ENCODE measurements around the gene SLC39A7. TPM values are rescaled to one million over a fixed set of nuclear protein-coding genes. Genes with fewer than 3 reads are reported as not detected.
A peak's percentile ranks its signal among the peaks of the same experiment; 100 is the strongest.

The SLC39A7 gene
- polyA plus RNA-seq (ENCODE audit: low read depth in 6 of 6): 10 to 100 TPM; 15.6 to 26.0 (median 17.6) TPM

- no peaks in the 10 kb centered on the region for H3K27me3 Mint-ChIP-seq
- peak; percentile 75 to 78 for ATAC-seq (ENCODE audit: low read depth in 2 of 2)
- H3K9me3 Mint-ChIP-seq: no peaks in the 10 kb centered on the region
- H3K27ac Mint-ChIP-seq: peak within 1 kb of the TSS; percentile 95 to 99 (median 98)
- DNase-seq: peak; percentile 96
- peaks cover 74 to 83% (median 80%) of the 10 kb centered on the region in 3 donors for H3K4me1 Mint-ChIP-seq
- peaks cover 13 to 31% of the 10 kb centered on the region in 2 donors for H3K36me3 Mint-ChIP-seq
- peak within 1 kb of the TSS; percentile 99 to 100 (median 99) for H3K4me3 Mint-ChIP-seq
Measured at GRCh38 chr6:33200219-33201146, at the start of gene SLC39A7, which contains the start of gene RXRB. Gene SLC39A7 (plus strand): TSS chr6:33200867. CDS start chr6:33201246, 379 bp downstream. Gene RXRB (minus strand): TSS chr6:33200665. CDS start chr6:33200476, 189 bp downstream.

- peaks cover 0 to 4% (median 2%) of the 10 kb centered on the region in 3 donors for H3K4me1 Mint-ChIP-seq
- peaks cover 0 to 15% (median 7%) of the 10 kb centered on the region in 7 donors for H3K9me3 Mint-ChIP-seq
- H3K27me3 Mint-ChIP-seq: peaks cover 0 to 5% (median 4%) of the 10 kb centered on the region in 3 donors
- no peak overlapping the region for H3K4me3 Mint-ChIP-seq
- DNase-seq (peak; percentile 19), ATAC-seq (ENCODE audit: low read depth in 2 of 2) (peak; percentile 71 to 82)
- H3K27ac Mint-ChIP-seq: no peak overlapping the region
- peaks cover 7 to 9% of the 10 kb centered on the region in 2 donors for H3K36me3 Mint-ChIP-seq
Measured at GRCh38 chr6:33151050-33151449, 49.6 kb upstream of the SLC39A7 start.

DNA sequence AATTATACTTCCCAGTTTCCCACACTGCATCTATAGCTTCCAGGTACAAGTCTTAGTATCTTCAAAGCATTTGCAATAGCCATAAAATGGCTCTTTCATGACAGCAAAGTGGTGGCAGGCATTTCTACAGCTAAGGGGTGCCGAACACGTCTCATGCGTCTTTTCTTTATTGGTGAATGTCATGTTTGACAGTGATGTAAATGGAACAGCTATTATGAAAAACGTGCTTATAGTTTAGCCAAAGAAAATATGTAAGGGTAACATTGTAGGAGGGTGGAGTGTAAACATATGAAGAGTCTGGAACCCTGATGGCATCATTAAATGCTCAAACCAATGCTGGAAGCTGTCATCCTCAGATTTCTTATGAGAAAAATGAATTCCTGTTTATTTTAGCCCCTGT is 46.3 kb upstream of the SLC39A7 start:
- no peaks in the 10 kb centered on the region for H3K4me1 Mint-ChIP-seq
- peaks cover 0 to 5% (median 4%) of the 10 kb centered on the region in 3 donors for H3K27me3 Mint-ChIP-seq
- no peak overlapping the region for H3K4me3 Mint-ChIP-seq
- H3K27ac Mint-ChIP-seq: no peak overlapping the region
- ATAC-seq (ENCODE audit: low read depth in 2 of 2): no peak
- DNase-seq: no peak
- peaks cover 7 to 9% of the 10 kb centered on the region in 2 donors for H3K36me3 Mint-ChIP-seq
- peaks cover 0 to 15% (median 7%) of the 10 kb centered on the region in 7 donors for H3K9me3 Mint-ChIP-seq

DNA sequence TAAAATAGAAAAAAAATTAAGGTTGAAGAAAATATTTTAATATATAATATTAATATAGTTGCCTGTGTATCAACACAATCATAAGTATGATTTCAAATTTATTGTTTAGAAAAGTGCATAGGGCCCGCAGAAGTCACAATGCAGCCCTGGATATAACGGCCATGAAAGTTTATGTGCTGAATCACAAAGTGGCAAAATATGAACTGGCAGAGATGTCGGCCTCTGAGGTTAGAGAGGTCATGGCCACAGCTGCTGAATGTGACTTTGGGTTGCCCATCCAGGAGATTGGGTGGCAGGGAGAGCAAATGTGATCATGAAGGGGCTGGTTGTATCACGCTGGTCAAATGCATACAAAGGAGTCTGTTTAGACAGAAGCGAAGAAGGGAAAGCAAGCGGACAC is 44.1 kb upstream of the SLC39A7 start:
- peaks cover 0 to 4% (median 0%) of the 10 kb centered on the region in 3 donors for H3K27me3 Mint-ChIP-seq
- peaks cover 6 to 8% (median 7%) of the 10 kb centered on the region in 3 donors for H3K4me1 Mint-ChIP-seq
- H3K9me3 Mint-ChIP-seq: peaks cover 0 to 12% (median 7%) of the 10 kb centered on the region in 7 donors
- H3K27ac Mint-ChIP-seq: no peak overlapping the region
- no peak overlapping the region for H3K4me3 Mint-ChIP-seq
- ATAC-seq (ENCODE audit: low read depth in 2 of 2) (no peak), DNase-seq (no peak)
- peaks cover 7 to 9% of the 10 kb centered on the region in 2 donors for H3K36me3 Mint-ChIP-seq

GRCh38 chr6:33156964-33157363 is 43.7 kb upstream of the SLC39A7 start:
- peaks cover 0 to 8% (median 5%) of the 10 kb centered on the region in 7 donors for H3K9me3 Mint-ChIP-seq

DNA sequence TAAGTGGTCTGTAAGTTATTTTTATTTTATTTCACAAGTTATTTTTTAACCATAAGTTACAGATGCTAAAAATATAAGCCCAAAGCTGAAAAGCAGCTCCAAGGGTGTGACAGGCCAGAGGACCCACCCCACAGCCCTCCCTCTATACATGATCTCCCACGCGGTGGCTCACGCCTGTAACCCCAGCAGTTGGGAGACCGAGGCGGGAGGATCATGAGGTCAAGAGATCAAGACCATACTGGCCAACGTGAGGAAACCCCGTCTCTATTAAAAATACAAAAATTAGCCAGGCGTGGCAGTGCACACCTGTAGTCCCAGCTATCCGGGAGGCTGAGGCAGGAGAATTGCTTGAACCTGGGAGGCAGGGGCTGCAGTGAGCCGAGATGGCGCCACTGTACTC is 40.6 kb upstream of the SLC39A7 start:
- H3K27me3 Mint-ChIP-seq: peaks cover 3 to 13% (median 13%) of the 10 kb centered on the region in 3 donors
- no peak overlapping the region for H3K4me3 Mint-ChIP-seq
- no peaks in the 10 kb centered on the region for H3K36me3 Mint-ChIP-seq
- DNase-seq: no peak
- no peak for ATAC-seq (ENCODE audit: low read depth in 2 of 2)
- peak overlapping the region in 1 of 6 donors; percentile 38 for H3K27ac Mint-ChIP-seq
- no peaks in the 10 kb centered on the region for H3K9me3 Mint-ChIP-seq
- H3K4me1 Mint-ChIP-seq: peaks cover 12 to 16% (median 14%) of the 10 kb centered on the region in 3 donors

More at GRCh38 chr6:33156964-33157363, 43.7 kb upstream of the SLC39A7 start:
- DNase-seq: no peak
- H3K27me3 Mint-ChIP-seq: peaks cover 0 to 4% (median 0%) of the 10 kb centered on the region in 3 donors
- peaks cover 10 to 12% (median 11%) of the 10 kb centered on the region in 3 donors for H3K4me1 Mint-ChIP-seq
- H3K36me3 Mint-ChIP-seq: peaks cover 3 to 7% of the 10 kb centered on the region in 2 donors
- no peak overlapping the region for H3K27ac Mint-ChIP-seq
- no peak overlapping the region for H3K4me3 Mint-ChIP-seq
- ATAC-seq (ENCODE audit: low read depth in 2 of 2): no peak

DNA sequence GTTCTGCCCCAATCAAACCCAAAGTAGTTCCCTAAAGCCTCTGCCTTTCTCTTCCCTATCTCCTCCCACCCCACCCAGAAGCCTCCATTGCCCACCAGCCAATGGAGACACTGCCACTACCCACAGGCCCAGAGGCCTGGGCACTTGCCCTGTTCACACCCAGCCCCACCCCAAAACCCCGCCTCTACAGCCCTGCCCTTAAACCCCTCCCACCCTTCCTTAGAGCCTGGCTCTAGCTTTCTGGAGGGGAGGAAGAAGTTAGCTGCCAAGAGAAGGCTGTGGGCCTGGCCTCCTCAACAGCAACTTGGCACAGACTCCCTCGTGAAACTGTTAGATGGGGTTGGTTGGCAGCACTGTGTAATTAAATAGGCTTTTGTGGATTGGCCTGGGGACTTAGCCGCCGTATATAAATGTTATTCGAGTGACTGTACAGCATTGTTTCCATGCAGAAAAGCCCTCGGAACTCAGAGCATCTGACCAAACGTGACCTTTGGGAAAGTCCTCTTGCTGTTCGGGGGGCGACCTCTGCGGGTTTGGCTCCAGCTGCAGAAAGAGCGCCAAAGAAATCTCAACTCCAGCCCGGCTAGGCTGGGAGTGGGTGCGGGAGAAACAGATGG is 39.8 kb upstream of the SLC39A7 start:
- Mint-ChIP-seq H3K4me3 (peak overlapping the region; percentile 71 to 93 (median 86)), H3K27me3 (peaks cover 3 to 20% (median 18%) of the 10 kb centered on the region in 3 donors), H3K27ac (peak overlapping the region in 3 of 6 donors; percentile 62 to 76 (median 72)), H3K4me1 (peaks cover 12 to 16% (median 14%) of the 10 kb centered on the region in 3 donors), H3K9me3 (no peaks in the 10 kb centered on the region), H3K36me3 (no peaks in the 10 kb centered on the region)
- DNase-seq (no peak), ATAC-seq (ENCODE audit: low read depth in 2 of 2) (no peak)

DNA sequence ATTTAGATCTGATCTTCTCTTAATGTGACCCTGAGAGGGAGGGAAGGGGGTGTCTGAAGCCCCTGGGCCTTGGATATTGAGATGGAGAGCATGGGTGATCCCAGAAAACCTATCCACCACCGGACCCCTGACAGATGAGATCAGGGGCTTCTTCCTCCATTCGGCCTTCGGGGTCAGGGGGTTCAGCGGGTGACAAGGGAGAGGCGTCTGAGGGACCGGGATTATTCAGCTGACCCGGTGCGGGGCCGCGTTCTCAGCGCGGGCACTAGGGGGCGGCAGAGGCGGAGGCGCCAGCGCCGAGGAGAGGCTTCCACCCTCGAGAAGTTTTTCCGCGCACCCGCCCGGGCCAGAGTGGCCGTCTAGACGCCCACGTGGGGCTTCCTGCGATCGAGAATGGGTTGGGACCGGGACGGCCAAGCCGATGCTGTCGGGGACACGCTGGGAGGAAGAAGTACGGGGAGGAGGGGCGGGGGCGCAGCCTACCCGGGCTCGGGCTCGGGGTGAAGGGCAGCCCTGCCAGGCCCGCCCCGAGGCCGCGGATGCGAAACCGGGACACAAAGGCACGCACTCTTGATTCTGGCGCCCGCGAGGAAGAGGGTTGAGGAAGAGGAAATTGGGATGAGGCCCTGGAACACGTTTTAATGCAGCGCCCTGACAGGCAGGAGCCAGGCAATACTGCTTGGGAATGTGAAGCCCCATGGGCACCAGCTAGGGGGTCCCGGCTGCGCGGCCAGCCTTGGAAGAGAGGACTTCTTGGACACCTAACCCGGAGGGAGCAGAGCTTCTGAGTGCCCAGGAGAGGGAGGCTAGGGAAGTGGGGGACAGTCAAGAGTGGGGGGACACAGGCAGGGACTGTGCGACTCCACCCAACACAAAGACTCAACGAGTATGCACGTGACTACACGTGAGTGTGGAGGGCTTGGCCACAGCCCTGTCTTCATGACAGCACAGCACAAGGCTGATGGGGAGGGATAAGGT is 39.0 kb upstream of the SLC39A7 start:
- ATAC-seq (ENCODE audit: low read depth in 2 of 2): peak; percentile 93 to 96
- H3K27me3 Mint-ChIP-seq: peaks cover 3 to 26% (median 26%) of the 10 kb centered on the region in 3 donors
- no peaks in the 10 kb centered on the region for H3K36me3 Mint-ChIP-seq

GRCh38 chr6:33163540-33163939 is 37.1 kb upstream of the SLC39A7 start:
- Mint-ChIP-seq H3K4me3 (no peak overlapping the region), H3K27me3 (peaks cover 3 to 30% (median 26%) of the 10 kb centered on the region in 3 donors), H3K4me1 (peaks cover 12 to 16% (median 14%) of the 10 kb centered on the region in 3 donors), H3K27ac (no peak overlapping the region), H3K9me3 (no peaks in the 10 kb centered on the region), H3K36me3 (no peaks in the 10 kb centered on the region)
- no peak for DNase-seq
- no peak for ATAC-seq (ENCODE audit: low read depth in 2 of 2)

More for the DNA sequence above, 39.0 kb upstream of the SLC39A7 start:
- Mint-ChIP-seq H3K4me3 (peak overlapping the region; percentile 81 to 95 (median 90)), H3K9me3 (no peaks in the 10 kb centered on the region), H3K4me1 (peaks cover 12 to 16% (median 14%) of the 10 kb centered on the region in 3 donors), H3K27ac (peak overlapping the region in 5 of 6 donors; percentile 72 to 91 (median 86))
- peak; percentile 79 for DNase-seq

DNA sequence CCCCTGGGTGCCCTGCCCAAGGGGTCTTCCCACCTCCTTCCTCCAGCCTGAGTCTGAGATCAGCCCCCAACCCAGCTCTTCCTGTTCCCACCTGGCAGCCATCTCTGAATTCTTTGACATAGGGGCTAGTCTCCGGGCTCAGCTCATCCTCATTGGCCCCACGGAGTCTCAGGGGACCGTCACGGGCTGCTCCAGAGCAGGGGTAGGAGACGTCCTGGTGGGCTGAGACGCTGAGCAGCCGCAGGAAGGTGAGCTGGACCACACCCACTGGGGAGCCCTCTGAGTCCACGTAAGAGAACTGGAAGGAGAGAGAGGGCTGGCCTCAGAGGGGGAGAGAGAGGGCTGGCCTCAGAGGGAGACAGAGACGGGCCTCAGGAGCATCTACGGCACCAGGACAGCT is 36.5 kb upstream of the SLC39A7 start:
- H3K9me3 Mint-ChIP-seq: no peaks in the 10 kb centered on the region
- no peak overlapping the region for H3K4me3 Mint-ChIP-seq

GRCh38 chr6:33164665-33165373 is 35.8 kb upstream of the SLC39A7 start:
- Mint-ChIP-seq H3K27me3 (peaks cover 3 to 30% (median 26%) of the 10 kb centered on the region in 3 donors), H3K36me3 (no peaks in the 10 kb centered on the region), H3K4me1 (peaks cover 12 to 24% (median 17%) of the 10 kb centered on the region in 3 donors), H3K4me3 (peak overlapping the region in 1 of 8 donors; percentile 75), H3K27ac (no peak overlapping the region), H3K9me3 (no peaks in the 10 kb centered on the region)
- ATAC-seq (ENCODE audit: low read depth in 2 of 2) (no peak), DNase-seq (no peak)

More for the DNA sequence above, 36.5 kb upstream of the SLC39A7 start:
- H3K4me1 Mint-ChIP-seq: peaks cover 12 to 18% (median 16%) of the 10 kb centered on the region in 3 donors
- no peaks in the 10 kb centered on the region for H3K36me3 Mint-ChIP-seq
- no peak for DNase-seq
- no peak for ATAC-seq (ENCODE audit: low read depth in 2 of 2)
- H3K27me3 Mint-ChIP-seq: peaks cover 3 to 30% (median 26%) of the 10 kb centered on the region in 3 donors
- peak overlapping the region in 2 of 6 donors; percentile 44 to 52 for H3K27ac Mint-ChIP-seq
